H1 (cell line): Measurements from ENCODE around the gene WDR27. TPM values are rescaled to one million over a fixed set of nuclear protein-coding genes. Genes with fewer than 3 reads are reported as not detected.

ENCODE experiments used
- CTCF ChIA-PET: fragments of 300-600 bp; sonication (Branson Sonifier 250); formaldehyde crosslinking; loops from one replicate; lab custom pipeline; 2021; ENCODE audit not compliant: partially characterized antibody; lab: Charles Lee
- POLR2A ChIA-PET: fragments of 300-600 bp; sonication (Branson Sonifier 250); formaldehyde crosslinking; loops from one replicate; lab custom pipeline; 2021; ENCODE audit warnings: inconsistent platforms; ENCODE audit not compliant: partially characterized antibody; lab: Charles Lee
- DNase-seq, 2 experiments: peaks; one replicate each; pipeline versions ENCODE4 v3.0.0 to v3.0.0-alpha.2; 2010 to 2022; ENCODE audit warnings: low spot score in 2 of 2, low read depth in 1 of 2, mixed read lengths in 1 of 2
- FAIRE-seq: peaks from 2 replicates; lab custom pipeline; 2011; peaks lifted over from hg19 to GRCh38; lab: Jason Lieb, UNC
- H2AFZ ChIP-seq: 2 replicates; pipeline ENCODE4 v1.8.1; 2012; ENCODE audit warnings: low read length, inconsistent platforms
- H2AK5ac ChIP-seq: 2 replicates; pipeline ENCODE4 v1.6.1; 2013; ENCODE audit warnings: low read depth, low read length
- H2BK120ac ChIP-seq: replicated peaks from 2 replicates; pipeline ENCODE3; 2013; ENCODE audit warnings: low read depth, low read length, inconsistent platforms
- H2BK12ac ChIP-seq: 2 replicates; pipeline ENCODE4 v1.6.1; 2013; ENCODE audit warnings: low read depth, low read length
- H2BK15ac ChIP-seq: 2 replicates; pipeline ENCODE4 v1.6.1; 2013; ENCODE audit warnings: low read length
- H2BK20ac ChIP-seq: 2 replicates; pipeline ENCODE4 v1.6.1; 2013; ENCODE audit warnings: low read length
- H2BK5ac ChIP-seq: 2 replicates; pipeline ENCODE4 v1.6.1; 2013; ENCODE audit warnings: low read depth, low read length
- H3K14ac ChIP-seq: 2 replicates; pipeline ENCODE4 v1.6.1; 2013; ENCODE audit warnings: inconsistent platforms; ENCODE audit not compliant: insufficient read length
- H3K18ac ChIP-seq: 2 replicates; pipeline ENCODE4 v1.6.1; 2013; ENCODE audit warnings: low read length; ENCODE audit errors: extremely low read depth
- H3K23ac ChIP-seq: 2 replicates; pipeline ENCODE4 v1.6.1; 2013; ENCODE audit warnings: inconsistent platforms; ENCODE audit not compliant: insufficient read length
- H3K23me2 ChIP-seq: 2 replicates; pipeline ENCODE4 v1.6.1; 2013; ENCODE audit warnings: low read depth, low read length
- H3K27ac ChIP-seq: 2 replicates; pipeline ENCODE4 v1.6.1; 2011; ENCODE audit warnings: low read depth, low read length, inconsistent platforms
- H3K27me3 ChIP-seq, 4 experiments: replicated peaks in 1 of 4; 1 replicate in 1 of 4; 2 replicates in 3 of 4; pipeline versions ENCODE4 v1.6.1 to v1.8.1; 2011 to 2013; ENCODE audit warnings: low read length in 3 of 4, mild to moderate bottlenecking in 3 of 4, inconsistent platforms in 2 of 4, mixed read lengths in 2 of 4, moderate library complexity in 1 of 4; ENCODE audit not compliant: control insufficient read depth in 3 of 4, insufficient read depth in 3 of 4; ENCODE audit errors: extremely low read depth in 1 of 4
- H3K36me3 ChIP-seq, 4 experiments: 2 replicates each; pipeline versions ENCODE4 v1.6.1 to v1.8.1; 2011 to 2013; ENCODE audit warnings: mild to moderate bottlenecking in 4 of 4, low read length in 3 of 4, moderate library complexity in 2 of 4, control low read depth in 1 of 4, inconsistent platforms in 1 of 4; ENCODE audit not compliant: insufficient read depth in 4 of 4, control insufficient read depth in 2 of 4
- H3K4ac ChIP-seq: replicated peaks from 2 replicates; pipeline ENCODE3; 2013; ENCODE audit warnings: low read length, low read depth, mixed read lengths, inconsistent platforms; ENCODE audit not compliant: insufficient read length
- H3K4me1 ChIP-seq, 4 experiments: replicated peaks in 1 of 4; 1 replicate in 1 of 4; 2 replicates in 3 of 4; pipeline versions ENCODE4 v1.6.1 to v1.8.1; 2011 to 2013; ENCODE audit warnings: low read length in 3 of 4, inconsistent platforms in 2 of 4, mixed read lengths in 1 of 4; ENCODE audit not compliant: insufficient read depth in 4 of 4, control insufficient read depth in 3 of 4
- H3K4me2 ChIP-seq, 2 experiments: 2 replicates each; pipeline versions ENCODE4 v1.6.1 to v1.8.1; 2011 to 2013; ENCODE audit warnings: low read depth in 2 of 2, low read length in 2 of 2, control low read depth in 1 of 2, inconsistent platforms in 1 of 2, mild to moderate bottlenecking in 1 of 2; ENCODE audit not compliant: insufficient read depth in 1 of 2
- H3K4me3 ChIP-seq, 4 experiments: fragments of 200-600, 300-600 bp in 1 of 4; sonication (generic), shearing (Covaris generic), sonication (Bioruptor Twin) in 1 of 4; 2 replicates each; pipeline versions ENCODE4 v1.5.1 to v1.8.1; 2011 to 2016; ENCODE audit warnings: low read length in 4 of 4, low read depth in 3 of 4, control low read depth in 2 of 4, inconsistent platforms in 2 of 4, mild to moderate bottlenecking in 2 of 4, mixed read lengths in 1 of 4, moderate library complexity in 1 of 4; ENCODE audit not compliant: insufficient read depth in 2 of 4; ENCODE audit errors: extremely low read depth in 1 of 4
- H3K56ac ChIP-seq: replicated peaks from 2 replicates; pipeline ENCODE3; 2013; ENCODE audit warnings: low read depth, mild to moderate bottlenecking, mixed read lengths, low read length, inconsistent platforms; ENCODE audit not compliant: insufficient read length
- H3K79me1 ChIP-seq: 2 replicates; pipeline ENCODE4 v1.6.1; 2013; ENCODE audit warnings: low read depth, low read length, control low read depth
- H3K79me2 ChIP-seq, 2 experiments: 2 replicates each; pipeline versions ENCODE4 v1.6.1 to v1.8.1; 2012 to 2013; ENCODE audit warnings: low read length in 2 of 2, mild to moderate bottlenecking in 2 of 2, inconsistent platforms in 1 of 2; ENCODE audit not compliant: insufficient read depth in 2 of 2, control insufficient read depth in 1 of 2
- H3K9ac ChIP-seq, 4 experiments: replicated peaks in 1 of 4; 1 replicate in 1 of 4; 2 replicates in 3 of 4; pipeline versions ENCODE4 v1.6.1 to v1.8.1; 2011 to 2013; ENCODE audit warnings: low read depth in 3 of 4, low read length in 3 of 4, control low read depth in 2 of 4, mild to moderate bottlenecking in 2 of 4, moderate library complexity in 2 of 4, inconsistent platforms in 1 of 4; ENCODE audit errors: extremely low read depth in 1 of 4
- H3K9me3 ChIP-seq, 2 experiments: 2 replicates each; pipeline versions ENCODE4 v1.6.1 to v1.8.1; 2012 to 2013; ENCODE audit warnings: mild to moderate bottlenecking in 2 of 2, moderate library complexity in 2 of 2, control low read depth in 1 of 2, inconsistent platforms in 1 of 2, low read depth in 1 of 2, low read length in 1 of 2, mixed read lengths in 1 of 2; ENCODE audit not compliant: insufficient read depth in 2 of 2
- H4K20me1 ChIP-seq, 2 experiments: replicated peaks in 1 of 2; 2 replicates each; pipeline versions ENCODE3 to v1.8.1; 2011 to 2013; ENCODE audit warnings: inconsistent platforms in 2 of 2, low read length in 2 of 2, mild to moderate bottlenecking in 1 of 2; ENCODE audit not compliant: insufficient read depth in 2 of 2, control insufficient read depth in 1 of 2
- H4K5ac ChIP-seq: 2 replicates; pipeline ENCODE4 v1.6.1; 2013; ENCODE audit warnings: low read length, low read depth, mixed read lengths, inconsistent platforms; ENCODE audit not compliant: insufficient read length
- H4K8ac ChIP-seq: 2 replicates; pipeline ENCODE4 v1.8.0; 2013; ENCODE audit warnings: mild to moderate bottlenecking, moderate library complexity, low read length, inconsistent platforms; ENCODE audit not compliant: insufficient read depth; ENCODE audit errors: extremely low read depth
- H4K91ac ChIP-seq: replicated peaks from 2 replicates; pipeline ENCODE3; 2013; ENCODE audit warnings: low read length, mixed read lengths, inconsistent platforms; ENCODE audit not compliant: insufficient read length
- EGR1 ChIP-seq: IDR thresholded peaks from 2 replicates; pipeline ENCODE4 v1.6.1; 2011; ENCODE audit warnings: low read depth, low read length, borderline replicate concordance
- RAD21 ChIP-seq, 2 experiments: IDR thresholded peaks in 1 of 2; conservative IDR thresholded peaks in 1 of 2; 2 replicates each; pipeline ENCODE4 v1.6.1; 2011; ENCODE audit warnings: low read depth in 2 of 2, low read length in 2 of 2, improper control_type of control experiment in 1 of 2, inconsistent platforms in 1 of 2, mild to moderate bottlenecking in 1 of 2, moderate library complexity in 1 of 2
- WGBS, 2 experiments: shearing (Covaris generic) in 1 of 2; methylation state at CpG; one replicate each; pipeline versions ENCODE4 v1.1.6 to v1.1.7; 2013 to 2015; ENCODE audit warnings: low lambda C conversion rate in 2 of 2, mixed read lengths in 2 of 2, inconsistent platforms in 1 of 2, low coverage in 1 of 2, missing lambda C conversion rate in 1 of 2; ENCODE audit not compliant: insufficient replicate concordance in 2 of 2, insufficient coverage in 1 of 2, insufficient read length in 1 of 2; ENCODE audit errors: extremely low coverage in 1 of 2, missing lambda C conversion rate in 1 of 2; 5-methylcytosine and 5-hydroxymethylcytosine counted together
- polyA plus RNA-seq, 7 experiments: library from polyadenylated mRNA; depleted of rRNA in 3 of 7; stranded (reverse) in 5 of 7; unstranded in 2 of 7; fragments of >200 nt in 5 of 7; fragments of 200-250 nt in 2 of 7; gene quantifications; 1 replicate in 5 of 7; 2 replicates in 1 of 7; 4 replicates in 1 of 7; pipeline versions ENCODE4 v1.2.1 to v1.2.3, GENCODE V29; 2011 to 2013; ENCODE audit warnings: missing spikeins in 2 of 7, mixed read lengths in 2 of 7
- total RNA-seq: library from RNA; stranded (reverse); fragmentation: NEBNext Ultra II Directional; extraction: Animal tissue kit (Norgen Biotek cat#: 25700); gene quantifications from 2 replicates; pipeline ENCODE4 v1.2.1, GENCODE V29; 2021

WDR27 gene
- total and polyA plus RNA-seq, 2 of the 8 experiments (the other 6 are each of a cell fraction or from before 2014, with no cell fraction given) = 53.6 to 68.6 TPM

DNA sequence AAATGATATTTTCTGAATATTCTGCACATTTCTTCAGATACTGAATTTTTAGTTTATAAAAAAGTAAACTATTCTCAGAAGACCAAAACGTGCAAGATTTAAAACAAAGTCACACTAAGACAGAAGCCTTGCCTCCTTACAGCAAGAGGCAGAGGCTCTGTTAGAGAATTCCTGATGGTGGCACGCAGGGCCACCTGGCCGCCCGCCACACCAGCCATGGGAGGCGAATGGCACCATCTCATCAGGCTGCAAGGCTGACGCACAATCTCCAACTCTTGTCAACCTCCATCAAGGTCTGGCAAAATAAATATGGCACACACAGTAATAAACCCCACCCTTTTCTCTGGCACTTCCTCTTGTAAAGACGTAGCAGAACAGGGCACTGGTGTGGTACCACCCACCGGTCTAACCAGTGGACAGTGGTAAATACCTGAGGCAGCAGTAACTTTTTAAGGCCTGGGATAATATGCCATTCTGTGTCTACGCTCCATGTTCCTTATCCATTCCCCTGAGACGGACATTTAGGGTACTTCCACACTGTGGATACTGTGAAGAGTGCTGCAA is 111.4 kb downstream of the WDR27 start:
- H3K27ac ChIP-seq = no peak overlapping the region
- H2BK15ac ChIP-seq = no peak overlapping the region
- H3K36me3 ChIP-seq = peaks cover 0 to 3% (median 0%) of the 10 kb centered on the region in 4 experiments; a peak in 2 of 8 replicates
- H3K56ac ChIP-seq = no peak overlapping the region
- no peak overlapping the region for H2BK20ac ChIP-seq
- H3K4me3 ChIP-seq = no peak overlapping the region
- H3K18ac ChIP-seq = no peak overlapping the region
- no peaks in the 10 kb centered on the region for H3K27me3 ChIP-seq
- H3K4ac ChIP-seq = no peak overlapping the region
- no peak overlapping the region for H4K8ac ChIP-seq
- H3K14ac ChIP-seq = no peak overlapping the region
- H4K20me1 ChIP-seq = no peaks in the 10 kb centered on the region
- FAIRE-seq (no peak), DNase-seq (no peak)
- no peak overlapping the region for H4K91ac ChIP-seq
- H3K79me2 ChIP-seq = no peaks in the 10 kb centered on the region
- no peak overlapping the region for H2AFZ ChIP-seq
- 90% methylated on average over 10 of the region's 10 CpGs; no CpG with 5 or more reads in 1 of the 2 experiments for WGBS, 2 experiments
- no peak overlapping the region for H2AK5ac ChIP-seq
- H2BK5ac ChIP-seq = no peak overlapping the region
- no peaks in the 10 kb centered on the region for H3K79me1 ChIP-seq
- H3K23me2 ChIP-seq = no peaks in the 10 kb centered on the region
- H3K9me3 ChIP-seq = no peaks in the 10 kb centered on the region
- no peak overlapping the region for H3K9ac ChIP-seq
- no peak overlapping the region for H2BK120ac ChIP-seq
- H3K4me2 ChIP-seq = no peak overlapping the region
- TF ChIP-seq RAD21 (IDR thresholded peaks at IDR 0.05 in 1 of 2, conservative IDR thresholded peaks at IDR 0.05 in 1 of 2; ENCODE audit: low read depth in 2 of 2, low read length in 2 of 2) (no peak), EGR1 (no peak)
- ChIA-PET POLR2A (interaction anchor here (0.5 kb wide), 1 partner anchor 133 kb away, joined by 3 read pairs; no protein-coding TSS in a partner anchor), CTCF (no interaction called here)
- H3K4me1 ChIP-seq = no peaks in the 10 kb centered on the region
- H3K23ac ChIP-seq = no peak overlapping the region
- no peak overlapping the region for H2BK12ac ChIP-seq
- H4K5ac ChIP-seq = no peak overlapping the region
